Posterior vena cava (tissue), 2 donors: Measurements from ENCODE around the gene BSG. TPM values are rescaled to one million over a fixed set of nuclear protein-coding genes. Genes with fewer than 3 reads are reported as not detected.
"Not testable (repeated sequence)": the region's sequence is repeated elsewhere in the genome, so short reads cannot be mapped to it uniquely, and the experiment has no call there.

Source experiments
- DNase-seq: peaks from one replicate; pipeline ENCODE4 v3.0.0-alpha.2; 2020; ENCODE audit warnings: low spot score
- intact Hi-C, 2 donors: fragments of 100-400 bp; cut with DNase I; formaldehyde crosslinking; loops; one replicate each; pipeline versions ENCODE4 v1.14.1 to v1.14.2; 2022 to 2023
- total RNA-seq, 2 donors: library from RNA; stranded (reverse); fragmentation: NEBNext Ultra II Directional; extraction: Animal tissue kit (Norgen Biotek cat#: 25700); gene quantifications; one replicate each; pipeline ENCODE4 v1.2.1, GENCODE V29; 2021
- donor health status: DM: yes; HTN: yes; CAD: no.
- donor health status: DM: yes; HTN: yes; CAD: no.

Gene BSG
- total RNA-seq, 2 donors from 2014 or later, result 288 to 300 TPM

DNA sequence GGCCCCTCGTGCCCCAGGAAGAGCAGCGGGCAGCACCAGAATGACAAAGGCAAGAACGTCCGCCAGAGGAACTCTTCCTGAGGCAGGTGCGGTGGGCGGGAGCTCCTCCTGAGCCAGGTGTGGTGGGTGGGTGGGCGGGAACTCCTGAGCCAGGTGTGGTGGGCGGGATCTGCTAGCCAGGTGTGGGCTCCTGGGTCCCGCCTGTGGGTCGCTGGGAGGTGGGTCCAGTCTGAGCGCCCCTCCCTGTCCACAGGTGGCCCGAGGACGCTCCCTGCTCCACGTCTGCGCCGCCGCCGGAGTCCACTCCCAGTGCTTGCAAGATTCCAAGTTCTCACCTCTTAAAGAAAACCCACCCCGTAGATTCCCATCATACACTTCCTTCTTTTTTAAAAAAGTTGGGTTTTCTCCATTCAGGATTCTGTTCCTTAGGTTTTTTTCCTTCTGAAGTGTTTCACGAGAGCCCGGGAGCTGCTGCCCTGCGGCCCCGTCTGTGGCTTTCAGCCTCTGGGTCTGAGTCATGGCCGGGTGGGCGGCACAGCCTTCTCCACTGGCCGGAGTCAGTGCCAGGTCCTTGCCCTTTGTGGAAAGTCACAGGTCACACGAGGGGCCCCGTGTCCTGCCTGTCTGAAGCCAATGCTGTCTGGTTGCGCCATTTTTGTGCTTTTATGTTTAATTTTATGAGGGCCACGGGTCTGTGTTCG lies 10.3 kb downstream of the BSG start:
- peak; percentile 85 for DNase-seq
- intact Hi-C loops, result loop anchor here in 1 of 2 donors (10.0 kb wide), 1 partner anchor 142 kb away; no protein-coding TSS in a partner anchor

DNA sequence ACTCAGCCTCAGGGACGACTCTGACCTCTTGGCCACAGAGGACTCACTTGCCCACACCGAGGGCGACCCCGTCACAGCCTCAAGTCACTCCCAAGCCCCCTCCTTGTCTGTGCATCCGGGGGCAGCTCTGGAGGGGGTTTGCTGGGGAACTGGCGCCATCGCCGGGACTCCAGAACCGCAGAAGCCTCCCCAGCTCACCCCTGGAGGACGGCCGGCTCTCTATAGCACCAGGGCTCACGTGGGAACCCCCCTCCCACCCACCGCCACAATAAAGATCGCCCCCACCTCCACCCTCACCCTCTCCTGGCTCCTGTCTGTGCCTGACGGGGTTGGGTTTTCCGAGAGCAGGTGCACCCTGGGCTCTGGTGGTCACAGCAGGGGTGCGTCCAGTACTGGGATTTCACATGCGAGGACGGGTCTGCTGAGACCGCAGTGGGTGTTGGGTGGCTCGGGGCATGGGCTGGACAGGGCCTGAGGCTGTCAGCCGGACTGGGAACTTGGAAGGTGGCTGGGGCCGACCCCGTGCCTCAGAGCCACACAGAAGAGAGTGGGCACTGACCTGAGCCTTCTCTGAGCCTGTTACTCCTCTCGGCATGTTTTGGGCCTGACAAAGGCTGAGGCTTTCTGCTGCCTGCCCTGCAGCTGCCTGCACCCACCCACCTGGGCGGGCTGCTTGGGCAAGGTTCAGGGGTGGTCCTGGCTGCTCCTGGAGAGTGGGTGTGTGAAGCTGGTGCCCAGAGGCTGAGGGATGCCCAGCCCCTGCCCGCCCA lies 11.0 kb downstream of the BSG start:
- intact Hi-C loops, result loop anchor here in 1 of 2 donors (10.0 kb wide), 1 partner anchor 141 kb away; no protein-coding TSS in a partner anchor
- DNase-seq, result peak; percentile 66

DNA sequence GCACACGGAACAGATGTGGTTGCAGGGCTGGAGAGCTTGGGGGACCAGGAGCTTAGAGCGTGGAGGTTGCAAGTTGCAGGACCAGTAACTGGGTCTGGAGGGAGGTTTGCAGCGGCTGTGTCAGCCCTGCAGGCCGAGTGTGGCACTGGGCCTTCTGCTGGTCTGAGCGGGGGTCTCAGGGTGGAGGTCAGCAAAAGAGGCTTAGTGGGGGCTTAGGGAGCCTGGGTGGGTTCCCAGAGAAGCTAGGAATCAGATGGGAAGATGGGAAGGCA lies 11.5 kb downstream of the BSG start:
- DNase-seq, result no peak
- intact Hi-C loops, result loop anchor here in 1 of 2 donors (10.0 kb wide), 1 partner anchor 141 kb away; no protein-coding TSS in a partner anchor

DNA sequence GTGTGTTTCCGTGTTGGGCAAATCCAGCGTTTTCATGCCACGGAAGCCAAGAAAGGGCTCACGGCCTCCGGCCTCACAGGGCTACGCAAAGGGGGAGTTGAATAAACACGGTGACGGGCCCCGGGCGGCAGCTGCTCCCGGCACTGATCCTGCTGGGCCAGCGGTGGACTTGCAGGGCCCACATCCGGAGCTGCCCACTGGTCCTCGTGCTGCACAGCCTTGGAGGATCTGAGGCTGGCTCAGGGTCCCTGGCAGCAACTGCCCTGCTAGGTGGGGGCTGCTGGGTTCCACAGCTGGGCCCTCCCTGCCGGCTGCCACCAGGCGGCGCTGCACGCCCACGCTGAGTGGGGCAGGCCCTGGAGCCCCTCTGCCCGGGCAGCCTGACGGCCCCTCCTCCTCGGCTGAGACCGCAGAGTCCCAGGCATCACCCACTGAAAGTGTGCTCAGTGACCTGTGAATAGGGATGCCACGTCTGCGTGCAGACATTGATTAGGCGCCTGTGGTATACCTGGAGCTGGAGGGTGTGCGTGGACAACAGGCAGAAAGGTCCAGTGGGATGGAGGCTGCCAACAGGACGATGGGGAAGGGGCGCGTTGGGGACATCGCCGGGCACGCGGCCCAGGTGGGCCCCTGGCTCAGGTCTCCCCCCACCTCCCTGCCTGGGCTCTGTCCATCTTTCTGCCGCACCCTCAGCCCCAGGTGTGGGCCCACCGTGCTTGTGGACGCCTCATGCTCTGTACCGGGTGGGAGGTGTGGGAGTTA lies 12.0 kb downstream of the BSG start:
- intact Hi-C loops, result loop anchor here in 1 of 2 donors (10.0 kb wide), 1 partner anchor 140 kb away; no protein-coding TSS in a partner anchor
- no peak for DNase-seq

DNA sequence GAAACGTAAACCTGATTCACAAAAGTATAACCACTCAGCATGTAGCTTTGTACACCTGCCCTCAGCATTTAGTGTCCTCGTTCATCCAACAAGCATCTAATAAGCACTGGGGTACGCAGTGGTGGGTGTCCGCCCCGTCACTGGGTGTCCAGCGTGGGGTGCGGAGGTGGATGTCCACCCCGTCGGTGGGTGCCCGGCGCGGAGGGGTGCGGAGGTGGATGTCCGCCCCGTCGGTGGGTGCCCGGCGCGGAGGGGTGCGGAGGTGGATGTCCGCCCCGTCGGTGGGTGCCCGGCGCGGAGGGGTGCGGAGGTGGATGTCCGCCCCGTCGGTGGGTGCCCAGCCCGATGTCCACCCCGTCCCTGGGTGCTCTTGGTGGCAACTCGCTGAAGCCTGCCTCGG lies 12.8 kb downstream of the BSG start:
- intact Hi-C loops, result loop anchor here in 1 of 2 donors (10.0 kb wide), 1 partner anchor 140 kb away; no protein-coding TSS in a partner anchor
- not testable (repeated sequence) for DNase-seq

DNA sequence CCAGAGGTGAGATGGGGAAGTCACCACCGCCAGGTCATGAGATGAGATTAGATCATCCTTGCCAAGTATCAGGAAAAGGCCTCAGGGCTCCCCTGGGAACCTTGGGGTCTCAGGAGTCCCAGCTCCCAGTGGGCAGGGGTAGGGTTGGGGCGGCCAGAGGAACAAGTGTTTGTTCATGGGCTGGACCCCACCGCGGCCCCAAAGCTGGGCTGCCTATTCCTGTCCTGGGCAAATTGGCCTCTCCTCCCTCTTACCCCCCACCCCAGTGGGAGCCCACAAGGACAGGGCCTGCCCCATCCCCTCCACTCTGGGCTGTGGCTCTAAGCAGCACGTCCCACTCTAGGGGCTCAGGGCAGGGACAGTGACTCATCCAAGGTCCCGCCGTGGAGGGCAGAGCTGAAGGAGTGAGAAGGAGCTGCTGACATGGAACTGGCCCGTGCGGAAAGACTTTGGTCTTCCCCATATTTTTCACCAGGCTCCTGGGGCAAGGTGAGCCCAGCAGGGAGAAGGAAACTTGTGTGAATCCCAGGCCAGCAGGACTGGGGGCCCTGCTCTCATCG lies 13.2 kb downstream of the BSG start:
- no peak for DNase-seq
- intact Hi-C loops, result loop anchor here in 1 of 2 donors (10.0 kb wide), 1 partner anchor 139 kb away; no protein-coding TSS in a partner anchor

DNA sequence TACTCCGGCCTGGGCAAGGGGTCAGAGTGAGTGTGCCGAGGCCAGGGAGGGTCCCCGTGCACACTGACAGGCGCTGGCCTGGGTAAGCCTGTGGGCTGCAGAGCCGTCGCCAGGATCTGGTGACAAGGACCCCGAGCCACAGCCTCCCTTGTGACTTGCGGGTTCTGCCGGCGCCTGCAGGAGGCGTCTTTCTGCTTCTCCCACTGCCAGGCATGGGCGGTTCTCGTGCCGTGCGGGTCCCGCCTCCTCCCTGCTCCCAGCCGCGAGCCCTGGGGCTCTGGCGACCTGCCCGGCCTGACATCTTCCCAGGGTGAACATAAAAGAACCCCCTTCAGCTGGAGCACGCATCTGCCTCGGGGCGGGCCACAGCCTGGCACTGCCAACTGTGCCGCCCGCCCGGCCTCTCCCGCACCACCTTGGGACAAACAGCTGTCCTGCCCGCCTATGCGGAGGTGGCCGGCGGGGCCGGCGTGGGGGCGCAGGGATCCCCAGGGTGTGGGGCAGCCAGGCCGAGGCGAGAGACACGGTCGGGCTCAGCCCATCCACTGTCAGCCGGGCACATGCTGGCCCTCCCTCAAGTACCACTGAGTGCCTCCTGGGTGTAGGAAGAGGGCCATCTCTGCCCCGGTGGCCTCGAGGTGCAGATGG lies 15.8 kb downstream of the BSG start:
- intact Hi-C loops, result loop anchor here in 1 of 2 donors (10.0 kb wide), 1 partner anchor 137 kb away; no protein-coding TSS in a partner anchor
- peak; percentile 91 for DNase-seq

DNA sequence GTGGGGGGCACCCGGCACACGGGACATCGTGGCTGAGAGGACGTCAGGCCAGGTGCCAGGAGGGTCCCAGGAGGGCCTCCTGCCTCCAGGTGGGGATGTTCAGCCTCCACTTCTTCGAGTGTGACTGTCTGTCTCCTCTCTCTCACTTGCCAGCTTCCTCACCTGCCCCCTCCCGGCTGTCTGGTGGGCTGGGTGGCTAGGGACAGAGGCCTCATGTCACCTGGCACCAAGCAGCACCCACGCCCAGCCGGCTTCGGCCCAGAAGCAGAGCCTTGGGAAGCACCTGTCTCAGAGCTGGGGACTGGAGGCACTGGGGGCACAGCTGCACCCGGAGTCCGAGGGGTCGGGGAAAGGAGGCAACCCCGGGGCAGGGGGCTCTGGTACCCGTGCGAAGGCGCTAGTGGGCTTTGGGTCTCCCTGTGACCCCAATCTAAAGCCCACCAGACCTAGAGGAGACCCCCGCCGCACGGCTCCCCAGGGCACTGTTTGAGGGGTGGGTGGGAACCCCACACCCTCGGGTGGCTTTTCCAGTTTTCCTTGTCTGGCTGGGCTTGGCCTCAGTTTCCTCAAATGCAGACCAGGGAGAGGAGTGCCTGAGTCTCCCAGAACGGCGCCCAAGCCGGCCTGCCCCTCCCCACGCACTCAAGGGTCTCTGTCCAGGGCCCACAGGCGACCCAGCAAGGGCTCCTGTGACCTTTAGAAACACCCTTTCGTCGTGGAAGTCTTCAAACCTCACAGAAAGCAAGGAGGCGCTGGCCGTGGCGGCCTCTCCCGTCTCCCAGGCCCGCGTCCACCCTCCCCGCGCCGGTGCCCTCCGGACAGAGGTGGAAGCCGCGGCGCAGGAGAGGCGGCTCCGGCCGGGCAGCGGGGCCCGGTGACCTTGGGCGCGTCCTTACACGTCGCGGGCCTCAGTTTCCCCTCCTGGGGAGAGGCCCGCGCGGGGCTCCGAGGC lies 16.6 kb downstream of the BSG start:
- DNase-seq, result no peak
- intact Hi-C loops, result loop anchor here in 1 of 2 donors (10.0 kb wide), 1 partner anchor 136 kb away; no protein-coding TSS in a partner anchor

DNA sequence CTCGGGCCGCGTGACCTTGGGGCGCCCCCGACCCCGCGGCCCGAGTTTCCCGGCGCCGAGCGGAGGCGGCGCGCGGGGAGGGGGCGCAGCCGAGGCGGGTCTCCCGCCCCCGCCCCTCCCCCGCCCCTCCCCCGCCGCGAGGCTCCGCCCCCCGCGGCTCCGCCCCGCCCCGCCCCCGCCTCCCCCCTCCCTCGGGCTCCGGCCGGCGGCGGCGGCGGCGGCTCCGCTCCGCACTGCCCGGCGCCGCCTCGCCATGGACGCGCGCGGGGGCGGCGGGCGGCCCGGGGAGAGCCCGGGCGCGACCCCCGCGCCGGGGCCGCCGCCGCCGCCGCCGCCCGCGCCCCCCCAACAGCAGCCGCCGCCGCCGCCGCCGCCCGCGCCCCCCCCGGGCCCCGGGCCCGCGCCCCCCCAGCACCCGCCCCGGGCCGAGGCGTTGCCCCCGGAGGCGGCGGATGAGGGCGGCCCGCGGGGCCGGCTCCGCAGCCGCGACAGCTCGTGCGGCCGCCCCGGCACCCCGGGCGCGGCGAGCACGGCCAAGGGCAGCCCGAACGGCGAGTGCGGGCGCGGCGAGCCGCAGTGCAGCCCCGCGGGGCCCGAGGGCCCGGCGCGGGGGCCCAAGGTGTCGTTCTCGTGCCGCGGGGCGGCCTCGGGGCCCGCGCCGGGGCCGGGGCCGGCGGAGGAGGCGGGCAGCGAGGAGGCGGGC lies 17.4 kb downstream of the BSG start, which contains the start of gene HCN2:
HCN2 (plus strand) TSS at position 189 of the 703 bp plus-strand sequence; CDS start at position 254, 65 bp downstream.
- intact Hi-C loops, result loop anchor here in 1 of 2 donors (10.0 kb wide), 1 partner anchor 135 kb away; no protein-coding TSS in a partner anchor
- DNase-seq, result no peak

DNA sequence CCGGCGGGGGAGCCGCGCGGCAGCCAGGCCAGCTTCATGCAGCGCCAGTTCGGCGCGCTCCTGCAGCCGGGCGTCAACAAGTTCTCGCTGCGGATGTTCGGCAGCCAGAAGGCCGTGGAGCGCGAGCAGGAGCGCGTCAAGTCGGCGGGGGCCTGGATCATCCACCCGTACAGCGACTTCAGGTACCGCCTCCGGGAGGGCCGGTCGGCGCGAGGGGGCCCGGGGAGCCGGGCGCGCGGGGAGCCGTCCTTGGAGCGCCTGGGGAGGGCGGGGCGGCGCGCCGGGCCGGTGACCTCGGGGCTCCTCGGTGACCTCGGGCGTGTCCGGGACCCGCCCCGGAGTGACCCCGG lies 18.0 kb downstream of the BSG start:
- DNase-seq, result no peak
- intact Hi-C loops, result no loop called here

DNA sequence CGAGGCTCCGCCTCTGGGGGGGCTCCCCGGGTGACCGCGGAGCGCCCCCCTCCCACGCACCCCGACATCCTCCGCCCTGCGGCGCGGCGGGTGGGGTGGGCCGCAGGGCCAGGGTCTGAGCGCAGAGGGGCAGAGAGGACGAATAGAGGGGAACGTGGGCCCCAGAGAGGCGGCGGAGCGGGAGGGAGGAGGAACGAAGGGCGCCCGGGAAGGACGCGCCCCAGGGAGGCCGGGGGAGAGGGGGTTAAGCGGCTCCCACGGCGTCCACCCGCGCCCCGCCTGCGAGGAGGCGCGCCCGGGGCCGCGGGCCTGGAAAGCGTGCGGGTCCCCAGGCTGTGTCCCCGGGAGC lies 18.3 kb downstream of the BSG start:
- DNase-seq, result no peak
- intact Hi-C loops, result no loop called here

DNA sequence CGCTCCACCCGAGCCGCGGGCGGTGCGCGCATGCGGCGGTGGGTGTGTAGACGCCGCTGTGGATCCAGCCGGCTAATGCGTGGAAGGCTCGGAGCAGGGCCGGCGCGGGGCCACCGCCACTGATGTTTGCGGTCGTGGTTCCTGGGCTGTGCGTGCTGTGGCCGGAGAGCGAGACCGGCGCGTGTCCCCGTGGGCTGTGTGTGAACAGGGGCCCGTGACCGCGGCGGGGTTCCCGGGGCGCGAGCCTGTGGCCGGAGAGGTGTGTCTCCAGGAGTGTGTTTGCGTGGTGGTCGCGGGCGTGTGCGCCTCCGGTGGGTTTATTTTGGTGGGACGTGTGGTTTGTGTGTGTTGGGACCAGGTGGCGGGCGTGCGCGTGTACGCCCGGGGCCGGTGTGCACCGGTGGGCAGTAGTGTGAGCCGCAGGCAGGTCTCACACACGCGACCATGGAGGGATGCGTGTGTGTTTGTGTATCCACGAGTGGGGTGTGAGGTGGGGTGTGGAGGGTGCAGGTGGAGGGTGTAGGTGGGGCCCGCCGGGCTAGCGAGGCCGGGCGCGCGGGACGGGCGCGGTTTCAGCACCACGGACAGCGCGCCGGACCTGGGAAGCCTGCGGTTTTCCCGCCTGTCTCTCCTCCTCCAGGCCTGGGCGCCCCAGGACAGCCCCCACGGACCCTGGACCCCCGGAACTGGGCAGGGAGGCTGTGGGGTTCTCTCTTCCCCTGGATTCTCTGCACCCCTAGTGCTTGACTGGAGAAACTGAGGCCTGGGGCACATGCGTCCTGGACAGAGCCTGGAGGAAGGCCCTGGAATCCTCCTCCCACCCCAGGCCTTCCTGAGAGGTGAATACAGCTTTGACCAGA lies 18.9 kb downstream of the BSG start:
- intact Hi-C loops, result no loop called here
- DNase-seq, result no peak

DNA sequence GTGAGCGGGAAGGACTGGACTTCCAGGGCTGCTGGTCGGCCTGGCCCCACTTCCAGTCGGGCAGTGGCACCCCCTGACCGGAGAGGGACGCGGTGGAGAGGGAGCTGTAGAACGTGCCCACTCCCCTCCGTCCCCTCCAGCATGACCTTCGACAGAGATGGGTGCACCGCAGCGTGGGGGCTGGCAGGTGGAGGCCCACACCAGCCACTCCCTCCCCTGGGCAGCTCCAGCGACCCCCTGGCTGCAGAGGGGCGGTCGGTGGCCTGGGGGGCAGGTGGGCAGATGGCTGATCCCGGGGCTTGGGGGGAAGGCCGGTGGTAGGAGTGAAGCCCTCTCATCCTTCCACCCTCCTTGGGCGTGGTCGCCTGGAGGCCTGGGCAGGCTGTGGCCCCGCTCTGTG lies 19.7 kb downstream of the BSG start:
- intact Hi-C loops, result no loop called here

DNA sequence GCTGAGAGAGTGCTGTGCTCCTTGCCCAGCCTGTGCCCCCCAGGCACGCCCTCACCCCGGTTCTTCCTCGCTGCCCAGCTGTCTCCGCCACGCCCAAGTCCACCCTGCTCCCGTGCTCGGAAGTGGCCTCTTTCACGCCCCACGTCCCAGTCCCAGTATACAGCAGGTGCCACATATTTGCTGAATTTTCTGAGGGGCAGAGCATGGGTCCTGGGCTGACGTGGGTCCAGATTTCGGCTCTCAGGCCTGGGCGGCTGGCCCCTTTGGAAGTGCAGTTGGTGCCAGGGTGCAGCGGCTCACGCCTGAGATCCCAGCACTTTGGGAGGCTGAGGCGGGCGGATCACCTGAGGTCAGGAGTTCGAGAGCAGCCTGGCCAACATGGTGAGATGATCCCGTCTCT lies 20.7 kb downstream of the BSG start:
- intact Hi-C loops, result no loop called here
- no peak for DNase-seq

More for the DNA sequence above, 19.7 kb downstream of the BSG start:
- DNase-seq, result no peak

DNA sequence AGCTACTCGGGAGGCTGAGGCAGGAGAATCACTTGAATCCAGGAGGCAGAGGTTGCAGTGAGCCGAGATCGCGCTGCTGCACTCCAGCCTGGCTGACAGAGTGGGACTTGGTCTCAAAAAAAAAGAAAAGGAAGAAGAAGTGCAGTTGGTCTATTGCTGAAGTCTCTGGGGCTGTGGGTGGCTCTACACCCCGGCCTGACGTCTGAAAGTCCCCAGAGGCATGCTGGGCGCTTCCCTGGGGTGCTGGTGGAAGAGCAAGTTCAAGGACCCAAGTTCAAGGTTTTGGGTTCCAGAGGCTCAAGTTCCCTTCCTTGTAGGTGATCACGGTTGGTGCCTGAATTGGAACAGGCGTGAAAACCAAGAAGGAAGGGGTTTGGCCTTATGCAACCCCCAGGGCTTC lies 21.1 kb downstream of the BSG start:
- intact Hi-C loops, result no loop called here
- no peak for DNase-seq

DNA sequence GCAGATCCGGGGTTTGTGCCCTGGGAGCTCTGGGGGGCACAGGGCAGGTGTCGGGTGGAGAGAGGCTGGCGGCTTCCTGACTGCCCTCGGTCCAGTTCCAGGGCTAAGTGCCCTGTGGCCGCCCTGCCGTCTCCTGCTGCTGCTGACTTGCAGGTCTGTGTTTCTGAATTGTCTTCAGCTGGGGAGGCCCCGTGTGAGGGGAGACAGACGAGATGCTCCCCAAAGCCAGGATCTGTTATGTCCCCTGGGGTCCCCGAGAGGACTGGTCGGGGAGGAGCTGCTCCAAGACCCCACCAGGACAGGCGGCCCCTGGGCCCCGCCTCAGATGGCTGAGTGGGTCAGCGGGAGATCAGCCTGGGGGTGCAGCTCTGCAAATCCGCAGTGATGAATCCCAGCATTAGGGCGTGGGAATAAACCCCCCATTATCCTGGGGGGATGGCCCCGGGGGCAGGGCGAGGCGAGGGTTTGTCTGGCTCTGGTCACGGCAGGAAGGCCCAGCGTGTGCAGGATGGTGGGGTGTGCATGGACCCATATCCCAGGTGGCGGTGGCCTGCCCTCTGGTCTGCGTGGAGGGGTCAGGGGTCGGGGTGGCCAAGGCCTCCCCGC lies 22.0 kb downstream of the BSG start:
- intact Hi-C loops, result no loop called here
- DNase-seq, result no peak
